ENCODE measurements around the gene KCNJ16. TPM values are rescaled to one million over a fixed set of nuclear protein-coding genes. Genes with fewer than 3 reads are reported as not detected.

KCNJ16 gene
- total RNA-seq: not detected in 2 replicates

DNA sequence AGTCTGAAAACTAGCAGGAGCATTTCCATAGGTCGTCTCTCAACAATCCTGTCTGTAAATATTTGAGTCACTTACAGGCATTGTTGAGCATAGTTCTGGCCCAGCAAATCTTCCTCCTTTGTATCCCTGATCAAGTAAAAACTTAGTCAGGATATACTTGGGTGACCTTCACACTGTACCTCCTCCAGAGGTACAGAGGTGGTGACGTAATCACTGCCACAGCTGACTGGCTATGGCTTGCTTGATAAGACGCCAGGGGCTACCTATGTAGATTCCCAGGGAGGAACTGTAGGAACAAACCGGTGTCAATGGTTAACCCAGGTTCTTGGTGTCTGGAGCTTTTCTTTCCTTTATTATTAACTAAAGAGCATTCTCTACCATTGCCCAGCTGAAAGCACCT is at the start of gene KCNJ16:
TSS of gene KCNJ16 (plus strand) at position 270 of the 400 bp plus-strand sequence. CDS start 56,863 bp downstream, outside the sequence.

GRCh38 chr17:70168977-70169708 is 94.1 kb downstream of the KCNJ16 start, which contains the start of gene KCNJ2:
Gene KCNJ2 (plus strand): TSS chr17:70169532. CDS start chr17:70175040, 5,508 bp downstream.

Other genes with a start within 250 kb of the KCNJ16 start
- gene KCNJ2, start 94.3 kb downstream of the KCNJ16 start, total RNA-seq: 2.9 and 5.2 TPM in 2 replicates

Data from smooth muscle cell of the pulmonary artery (primary cell).